DND-41 (cell line): ENCODE measurements around the gene VPS51.

Experiments used
- ATAC-seq: fragments of 200-7000 bp; cut with Tn5 transposase; 3 replicates; pipeline ENCODE4 v1.9.1; 2021; ENCODE audit warnings: low read depth; ENCODE audit not compliant: insufficient read depth
- DNase-seq: peaks from one replicate; pipeline ENCODE4 v3.0.0-alpha.2; 2020
- H2AFZ ChIP-seq: 2 replicates; pipeline ENCODE4 v1.6.0; 2012; ENCODE audit warnings: low read depth, low read length
- H3K27ac ChIP-seq: 2 replicates; pipeline ENCODE4 v1.5.1; 2012; ENCODE audit warnings: low read length, inconsistent platforms
- H3K27me3 ChIP-seq: fragments of 200-600 bp; sonication (generic); 2 replicates; pipeline ENCODE4 v1.6.0; 2012; ENCODE audit warnings: low read length, mild to moderate bottlenecking, inconsistent platforms; ENCODE audit not compliant: insufficient read depth, poor library complexity
- H3K36me3 ChIP-seq: 2 replicates; pipeline ENCODE4 v1.5.1; 2012; ENCODE audit warnings: low read length, inconsistent platforms; ENCODE audit not compliant: insufficient read depth
- H3K4me1 ChIP-seq: 2 replicates; pipeline ENCODE4 v1.5.1; 2012; ENCODE audit warnings: mild to moderate bottlenecking, low read length; ENCODE audit not compliant: insufficient read depth
- H3K4me2 ChIP-seq: 2 replicates; pipeline ENCODE4 v1.6.0; 2012; ENCODE audit warnings: mild to moderate bottlenecking, moderate library complexity, low read length, inconsistent platforms; ENCODE audit not compliant: insufficient read depth
- H3K4me3 ChIP-seq, 2 experiments: fragments of 200-600 bp in 1 of 2; shearing (Covaris generic) in 1 of 2; 2 replicates each; pipeline ENCODE4 v1.5.1; 2012 to 2016; ENCODE audit warnings: inconsistent platforms in 2 of 2, low read length in 2 of 2, mild to moderate bottlenecking in 2 of 2, low read depth in 1 of 2, moderate library complexity in 1 of 2
- H3K79me2 ChIP-seq: 2 replicates; pipeline ENCODE4 v1.6.0; 2012; ENCODE audit warnings: low read length, inconsistent platforms; ENCODE audit not compliant: insufficient read depth
- H3K9ac ChIP-seq: 2 replicates; pipeline ENCODE4 v1.6.0; 2012; ENCODE audit warnings: low read depth, mild to moderate bottlenecking, inconsistent platforms, low read length, moderate library complexity
- H3K9me3 ChIP-seq: 2 replicates; pipeline ENCODE4 v1.5.1; 2012; ENCODE audit warnings: low read length, moderate library complexity, mild to moderate bottlenecking, inconsistent platforms; ENCODE audit not compliant: insufficient read depth, severe bottlenecking
- H4K20me1 ChIP-seq: 2 replicates; pipeline ENCODE4 v1.6.0; 2012; ENCODE audit warnings: low read length; ENCODE audit not compliant: insufficient read depth
- EZH2 ChIP-seq: IDR thresholded peaks from 3 replicates; pipeline ENCODE4 v1.6.1; 2012; ENCODE audit warnings: borderline replicate concordance, low read depth, mild to moderate bottlenecking, moderate library complexity, low read length, inconsistent platforms; ENCODE audit not compliant: severe bottlenecking
- TF ChIP-seq, protein P1 (sequence below): IDR thresholded peaks from 2 replicates; pipeline ENCODE4 v1.5.1; 2012; ENCODE audit warnings: borderline replicate concordance, low read length, moderate library complexity, mild to moderate bottlenecking; ENCODE audit not compliant: poor library complexity, severe bottlenecking; ENCODE audit errors: extremely low read depth

Gene VPS51

DNA sequence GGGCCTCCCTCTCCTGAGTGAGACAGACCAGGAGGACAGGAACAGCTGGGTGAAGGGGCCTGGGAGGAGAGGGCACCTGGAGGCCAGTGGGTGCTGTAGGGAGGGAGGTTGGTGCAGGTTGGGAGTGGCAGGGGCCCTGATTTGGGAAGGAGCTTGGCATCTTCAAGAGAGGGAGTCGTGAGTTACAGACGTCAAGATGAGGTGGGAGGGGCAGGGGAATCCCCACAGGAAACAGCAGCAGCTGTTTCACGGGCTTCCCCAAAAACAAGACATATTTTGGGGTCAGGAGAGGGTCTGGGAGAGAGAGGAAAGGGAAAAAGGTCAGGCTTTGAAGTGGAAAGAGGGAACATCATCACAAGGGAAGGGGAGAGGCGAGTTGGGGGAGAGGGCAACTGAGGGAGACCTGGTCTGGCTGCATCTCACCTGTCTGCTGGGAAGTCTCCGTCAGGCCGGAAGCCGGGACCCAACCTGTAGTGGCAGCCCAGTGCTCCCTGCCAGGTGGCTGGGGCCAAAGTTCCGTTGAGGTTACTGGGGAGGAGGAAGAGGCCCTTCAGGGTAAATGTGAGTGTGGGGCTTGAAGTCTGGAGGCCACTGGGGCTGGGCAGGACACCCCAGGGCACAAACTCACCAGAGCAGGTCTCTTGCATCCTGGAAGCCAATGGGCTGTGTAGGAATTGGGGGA is 42.0 kb upstream of the VPS51 start:
- no peak overlapping the region for H3K4me2 ChIP-seq
- ATAC-seq, result no peak
- H3K9me3 ChIP-seq, result no peaks in the 10 kb centered on the region
- no peaks in the 10 kb centered on the region for H3K36me3 ChIP-seq
- no peak overlapping the region for H2AFZ ChIP-seq
- H3K9ac ChIP-seq, result no peak overlapping the region
- no peak for TF ChIP-seq EZH2
- TF ChIP-seq, protein P1, sequence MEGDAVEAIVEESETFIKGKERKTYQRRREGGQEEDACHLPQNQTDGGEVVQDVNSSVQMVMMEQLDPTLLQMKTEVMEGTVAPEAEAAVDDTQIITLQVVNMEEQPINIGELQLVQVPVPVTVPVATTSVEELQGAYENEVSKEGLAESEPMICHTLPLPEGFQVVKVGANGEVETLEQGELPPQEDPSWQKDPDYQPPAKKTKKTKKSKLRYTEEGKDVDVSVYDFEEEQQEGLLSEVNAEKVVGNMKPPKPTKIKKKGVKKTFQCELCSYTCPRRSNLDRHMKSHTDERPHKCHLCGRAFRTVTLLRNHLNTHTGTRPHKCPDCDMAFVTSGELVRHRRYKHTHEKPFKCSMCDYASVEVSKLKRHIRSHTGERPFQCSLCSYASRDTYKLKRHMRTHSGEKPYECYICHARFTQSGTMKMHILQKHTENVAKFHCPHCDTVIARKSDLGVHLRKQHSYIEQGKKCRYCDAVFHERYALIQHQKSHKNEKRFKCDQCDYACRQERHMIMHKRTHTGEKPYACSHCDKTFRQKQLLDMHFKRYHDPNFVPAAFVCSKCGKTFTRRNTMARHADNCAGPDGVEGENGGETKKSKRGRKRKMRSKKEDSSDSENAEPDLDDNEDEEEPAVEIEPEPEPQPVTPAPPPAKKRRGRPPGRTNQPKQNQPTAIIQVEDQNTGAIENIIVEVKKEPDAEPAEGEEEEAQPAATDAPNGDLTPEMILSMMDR, result no peak
- H4K20me1 ChIP-seq, result no peaks in the 10 kb centered on the region; the same call in 1 of the 2 replicates
- no peak overlapping the region for H3K4me3 ChIP-seq
- H3K27ac ChIP-seq, result no peak overlapping the region
- H3K27me3 ChIP-seq, result no peaks in the 10 kb centered on the region
- H3K79me2 ChIP-seq, result no peaks in the 10 kb centered on the region
- H3K4me1 ChIP-seq, result no peaks in the 10 kb centered on the region
- no peak for DNase-seq

DNA sequence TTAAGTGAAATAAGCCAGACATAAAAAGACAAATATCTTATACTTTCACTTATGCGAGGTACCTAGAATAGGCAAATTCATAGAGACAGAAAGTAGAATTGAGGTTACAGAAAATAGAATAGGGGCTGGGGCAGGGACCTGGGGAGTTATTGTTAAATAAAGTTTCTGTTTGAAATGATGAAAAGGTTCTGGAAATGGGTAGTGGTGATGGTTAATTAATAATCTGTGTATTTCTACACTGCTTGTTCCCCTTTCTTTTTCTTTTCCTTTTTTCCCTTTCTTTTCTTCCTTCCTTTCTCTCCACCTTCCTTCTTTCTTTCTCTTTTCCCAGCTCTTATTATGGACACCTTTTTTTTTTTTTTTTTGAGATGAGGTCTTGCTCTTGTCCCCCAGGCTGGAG is 40.5 kb upstream of the VPS51 start:
- H3K9me3 ChIP-seq, result no peaks in the 10 kb centered on the region
- no peak for ATAC-seq
- no peak overlapping the region for H3K4me2 ChIP-seq
- TF ChIP-seq, protein P1, result no peak
- TF ChIP-seq EZH2, result no peak
- no peak overlapping the region for H3K27ac ChIP-seq
- H4K20me1 ChIP-seq, result no peaks in the 10 kb centered on the region; the same call in 1 of the 2 replicates
- no peaks in the 10 kb centered on the region for H3K27me3 ChIP-seq
- H2AFZ ChIP-seq, result no peak overlapping the region
- no peak for DNase-seq
- no peaks in the 10 kb centered on the region for H3K36me3 ChIP-seq
- no peaks in the 10 kb centered on the region for H3K4me1 ChIP-seq
- no peak overlapping the region for H3K4me3 ChIP-seq
- H3K9ac ChIP-seq, result no peak overlapping the region
- no peaks in the 10 kb centered on the region for H3K79me2 ChIP-seq

DNA sequence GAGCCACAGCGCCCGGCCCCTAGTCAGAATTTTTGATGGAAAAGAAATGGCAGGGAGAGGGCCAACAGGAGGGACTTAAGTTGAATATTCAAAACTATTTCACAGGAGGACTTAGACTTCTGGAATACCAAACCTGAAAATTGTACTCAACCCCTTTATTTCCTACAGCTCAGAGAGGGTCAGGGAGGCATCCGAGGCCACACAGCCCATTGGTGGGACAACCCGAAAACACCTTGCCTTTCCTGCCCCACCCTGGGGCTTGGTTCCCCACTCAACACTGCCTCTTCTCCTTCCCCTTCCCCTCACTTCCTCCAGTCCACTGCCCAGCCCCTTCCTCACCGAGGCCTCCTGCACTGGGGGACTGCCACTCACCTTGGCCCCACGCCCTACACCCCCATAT is 39.0 kb upstream of the VPS51 start:
- no peak overlapping the region for H3K4me3 ChIP-seq
- no peaks in the 10 kb centered on the region for H3K4me1 ChIP-seq
- no peak overlapping the region for H2AFZ ChIP-seq
- H3K9me3 ChIP-seq, result no peaks in the 10 kb centered on the region
- DNase-seq, result no peak
- TF ChIP-seq, protein P1, result no peak
- TF ChIP-seq EZH2, result no peak
- no peak for ATAC-seq
- no peak overlapping the region for H3K9ac ChIP-seq
- H4K20me1 ChIP-seq, result no peaks in the 10 kb centered on the region; the same call in 1 of the 2 replicates
- no peaks in the 10 kb centered on the region for H3K27me3 ChIP-seq
- no peaks in the 10 kb centered on the region for H3K79me2 ChIP-seq
- H3K4me2 ChIP-seq, result no peak overlapping the region
- no peaks in the 10 kb centered on the region for H3K36me3 ChIP-seq
- H3K27ac ChIP-seq, result no peak overlapping the region
